ENCODE results near the gene CTAGE1.

GRCh38 chr18:22451796-22452195 is 34.1 kb upstream of the CTAGE1 start:
- TF ChIP-seq POLR2A (IDR thresholded peaks at IDR 0.05; ENCODE audit: low read depth, low read length) (no peak), POLR2AphosphoS5 (IDR thresholded peaks at IDR 0.05; ENCODE audit: low read depth, low read length) (no peak), TAF1 (IDR thresholded peaks at IDR 0.05; ENCODE audit: borderline replicate concordance, low read depth, low read length) (no peak)

Data from GM12892 (cell line).